Neural progenitor cell (in vitro differentiated cells): ENCODE results near the gene DGCR6L.

Experiments used
- CTCF ChIP-seq: fragments of 200-600 bp; sonication (generic); IDR thresholded peaks from 2 replicates; pipeline ENCODE4 v1.5.1; 2017; ENCODE audit warnings: antibody characterized with exemption, mild to moderate bottlenecking
- EZH2phosphoT487 ChIP-seq: fragments of 200-600 bp; sonication (generic); IDR thresholded peaks from 2 replicates; pipeline ENCODE4 v1.6.1; 2017; ENCODE audit warnings: antibody characterized with exemption

- TF ChIP-seq CTCF (no peak), EZH2phosphoT487 (no peak)
Measured at GRCh38 chr22:20296598-20296997, 23.3 kb downstream of the DGCR6L start.
